KMS-11 (cell line): ENCODE measurements around the gene LGR4.

Experiments used
- H2AFZ ChIP-seq: fragments of 200-600 bp; sonication (generic); 2 replicates; pipeline ENCODE4 v1.6.1; 2016; ENCODE audit warnings: antibody characterized with exemption, mixed run types, low read depth
- H3K27ac ChIP-seq: fragments of 200-600 bp; sonication (generic); 2 replicates; pipeline ENCODE4 v1.6.1; 2016; ENCODE audit warnings: mild to moderate bottlenecking, mixed run types
- H3K27me3 ChIP-seq: fragments of 200-600 bp; sonication (generic); 2 replicates; pipeline ENCODE4 v1.6.1; 2017; ENCODE audit warnings: mild to moderate bottlenecking, low read depth, mixed run types, moderate library complexity; ENCODE audit not compliant: insufficient read depth
- H3K36me3 ChIP-seq: fragments of 200-600 bp; sonication (generic); 2 replicates; pipeline ENCODE4 v1.6.1; 2017; ENCODE audit warnings: mild to moderate bottlenecking, mixed run types; ENCODE audit not compliant: insufficient read depth
- H3K4me1 ChIP-seq: fragments of 200-600 bp; sonication (generic); 2 replicates; pipeline ENCODE4 v1.6.1; 2016; ENCODE audit warnings: mild to moderate bottlenecking, low read depth, mixed run types; ENCODE audit not compliant: poor library complexity, severe bottlenecking
- H3K4me2 ChIP-seq: fragments of 200-600 bp; sonication (generic); 2 replicates; pipeline ENCODE4 v1.7.0; 2016; ENCODE audit warnings: mild to moderate bottlenecking, mixed run types
- H3K4me3 ChIP-seq: fragments of 200-600 bp; sonication (generic); IDR thresholded peaks from 2 replicates; pipeline ENCODE4 v1.6.1; 2017; ENCODE audit warnings: low read depth, low read length, mixed read lengths; ENCODE audit not compliant: insufficient read depth
- H3K79me2 ChIP-seq: fragments of 200-600 bp; sonication (generic); 2 replicates; pipeline ENCODE4 v1.6.1; 2016; ENCODE audit warnings: low read depth, mixed run types; ENCODE audit not compliant: insufficient read depth
- H3K9ac ChIP-seq: fragments of 200-600 bp; sonication (generic); 2 replicates; pipeline ENCODE4 v1.6.1; 2016; ENCODE audit warnings: mild to moderate bottlenecking, mixed run types
- H4K20me1 ChIP-seq: fragments of 200-600 bp; sonication (generic); 2 replicates; pipeline ENCODE4 v1.6.1; 2016; ENCODE audit warnings: mild to moderate bottlenecking, mixed run types; ENCODE audit not compliant: insufficient read depth
- CTCF ChIP-seq: fragments of 200-600 bp; sonication (generic); conservative IDR thresholded peaks from 2 replicates; pipeline ENCODE4 v1.6.1; 2017; ENCODE audit warnings: low read depth, mild to moderate bottlenecking, antibody characterized with exemption, low read length, moderate library complexity, mixed read lengths

Gene LGR4

DNA sequence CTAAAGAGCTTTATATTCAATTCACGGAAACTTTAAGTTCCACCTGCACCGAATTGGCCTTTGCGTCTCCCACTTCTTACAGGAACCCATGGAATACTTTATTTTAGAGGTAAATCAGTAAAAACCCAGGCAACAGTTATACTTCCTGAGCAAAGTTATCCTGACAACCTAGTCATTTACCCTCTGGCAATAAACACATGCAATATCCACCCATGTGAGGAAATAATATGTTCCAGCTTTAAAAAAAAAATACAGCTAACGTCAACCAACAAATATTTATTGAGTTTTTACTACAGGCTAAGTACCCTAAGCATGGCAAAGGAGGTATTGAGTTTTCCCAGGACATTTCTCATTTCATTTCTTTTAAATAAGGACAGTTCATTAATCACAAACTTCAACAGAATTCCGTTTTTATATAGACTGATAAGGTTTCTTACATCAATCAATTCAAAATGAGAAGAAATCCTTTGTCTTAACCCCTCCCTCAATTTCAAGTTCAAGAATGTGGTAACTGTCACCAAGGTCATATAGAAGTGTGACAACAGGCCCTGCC, 71.2 kb downstream of the LGR4 start:
- Histone ChIP-seq H3K27ac (no peak overlapping the region), H2AFZ (no peak overlapping the region), H3K4me3 (no peak overlapping the region), H3K4me1 (no peaks in the 10 kb centered on the region), H3K9ac (no peak overlapping the region), H3K79me2 (no peaks in the 10 kb centered on the region), H3K36me3 (no peaks in the 10 kb centered on the region), H3K4me2 (no peak overlapping the region), H3K27me3 (no peaks in the 10 kb centered on the region), H4K20me1 (no peaks in the 10 kb centered on the region)
- TF ChIP-seq CTCF: no peak

GRCh38 chr11:27398400-27398770, 74.2 kb downstream of the LGR4 start:
- H2AFZ ChIP-seq: no peak overlapping the region
- H3K79me2 ChIP-seq: no peaks in the 10 kb centered on the region
- no peak overlapping the region for H3K4me3 ChIP-seq
- H3K27ac ChIP-seq: no peak overlapping the region
- H3K4me1 ChIP-seq: no peaks in the 10 kb centered on the region
- TF ChIP-seq CTCF: no peak
- H4K20me1 ChIP-seq: no peaks in the 10 kb centered on the region
- H3K4me2 ChIP-seq: no peak overlapping the region
- H3K27me3 ChIP-seq: no peaks in the 10 kb centered on the region
- no peak overlapping the region for H3K9ac ChIP-seq
- H3K36me3 ChIP-seq: no peaks in the 10 kb centered on the region

DNA sequence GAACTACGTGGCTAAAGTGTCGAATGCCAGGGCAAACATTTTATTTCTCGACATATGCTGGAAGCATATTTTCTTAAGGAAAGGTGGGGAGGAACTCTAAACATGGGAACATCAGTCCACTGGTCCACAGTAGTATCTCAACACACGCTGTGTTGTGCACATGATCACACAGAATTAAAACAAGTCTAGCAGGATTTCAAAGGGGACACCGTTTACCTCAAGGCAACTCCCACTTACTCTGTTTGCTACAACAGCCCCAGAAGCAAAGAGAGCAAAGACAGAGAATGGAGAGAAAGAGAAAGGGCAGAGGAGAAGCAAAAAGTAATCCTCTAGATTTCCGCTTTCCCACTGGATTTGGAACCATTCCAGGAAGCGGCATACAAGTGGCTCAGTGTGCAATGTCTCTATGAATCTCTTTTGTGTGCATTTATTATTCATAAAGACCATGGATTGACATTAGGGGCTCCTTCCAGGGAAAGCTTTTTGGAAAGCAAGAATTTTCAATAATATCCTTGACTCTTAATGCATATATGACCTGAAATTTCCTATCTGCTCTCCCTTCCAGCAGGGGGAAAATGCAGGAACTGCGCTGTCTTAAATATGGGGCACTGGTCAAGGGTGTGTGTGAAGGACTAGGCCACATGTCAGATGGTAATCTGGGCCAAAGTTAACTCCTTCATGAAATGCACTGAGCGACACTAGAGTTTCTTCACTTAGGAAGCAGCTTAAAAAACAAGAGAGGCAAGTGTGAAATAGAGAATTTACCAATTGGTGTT, 74.8 kb downstream of the LGR4 start:
- no peaks in the 10 kb centered on the region for H3K27me3 ChIP-seq
- H4K20me1 ChIP-seq: no peaks in the 10 kb centered on the region

GRCh38 chr11:27396259-27396839, 76.2 kb downstream of the LGR4 start:
- no peak overlapping the region for H3K4me2 ChIP-seq

More for the DNA sequence above, 74.8 kb downstream of the LGR4 start:
- no peak for TF ChIP-seq CTCF
- no peak overlapping the region for H3K4me3 ChIP-seq
- H3K4me1 ChIP-seq: no peaks in the 10 kb centered on the region
- no peak overlapping the region for H3K9ac ChIP-seq
- no peaks in the 10 kb centered on the region for H3K36me3 ChIP-seq
- no peaks in the 10 kb centered on the region for H3K79me2 ChIP-seq
- no peak overlapping the region for H3K4me2 ChIP-seq
- H2AFZ ChIP-seq: no peak overlapping the region
- no peak overlapping the region for H3K27ac ChIP-seq

More at GRCh38 chr11:27396259-27396839, 76.2 kb downstream of the LGR4 start:
- H3K27ac ChIP-seq: no peak overlapping the region
- H3K4me1 ChIP-seq: no peaks in the 10 kb centered on the region
- no peaks in the 10 kb centered on the region for H4K20me1 ChIP-seq
- no peak overlapping the region for H2AFZ ChIP-seq
- no peak for TF ChIP-seq CTCF
- H3K4me3 ChIP-seq: no peak overlapping the region
- H3K9ac ChIP-seq: no peak overlapping the region
- H3K36me3 ChIP-seq: no peaks in the 10 kb centered on the region
- no peaks in the 10 kb centered on the region for H3K79me2 ChIP-seq
- no peaks in the 10 kb centered on the region for H3K27me3 ChIP-seq
